OCI-LY7 (cell line): ENCODE results near the gene RNASEH1. TPM values are rescaled to one million over a fixed set of nuclear protein-coding genes. Genes with fewer than 3 reads are reported as not detected.

ENCODE experiments used
- BruUV-seq: library from RNA; stranded (reverse); fragments of 400-500 nt; replicated peaks from 2 replicates; lab custom pipeline; 2021; lab: Mats Ljungman, UMichigan
- CTCF ChIA-PET: fragments of 300-600 bp; sonication (Branson Sonifier 250); formaldehyde crosslinking; loops from one replicate; lab custom pipeline; 2022; ENCODE audit warnings: antibody characterized with exemption; ENCODE audit not compliant: unreplicated experiment; lab: Charles Lee
- POLR2A ChIA-PET: fragments of 300-600 bp; sonication (Branson Sonifier 250); formaldehyde crosslinking; loops from one replicate; lab custom pipeline; 2022; ENCODE audit warnings: antibody characterized with exemption; lab: Charles Lee
- DNase-seq: peaks from one replicate; pipeline ENCODE4 v3.0.0-alpha.2; 2015; ENCODE audit warnings: low spot score
- H2AFZ ChIP-seq: fragments of 200-600 bp; sonication (generic), shearing (Covaris generic); 2 replicates; pipeline ENCODE4 v1.6.1; 2014; ENCODE audit warnings: mild to moderate bottlenecking, antibody characterized with exemption, low read length, moderate library complexity
- H3K27ac ChIP-seq: fragments of 200-600 bp; sonication (generic); 2 replicates; pipeline ENCODE4 v1.5.1; 2014; ENCODE audit warnings: mixed run types, low read depth, mild to moderate bottlenecking, moderate library complexity, low read length, inconsistent platforms; ENCODE audit not compliant: poor library complexity, severe bottlenecking
- H3K36me3 ChIP-seq: fragments of 200-600 bp; sonication (generic); 2 replicates; pipeline ENCODE4 v1.6.1; 2014; ENCODE audit warnings: mild to moderate bottlenecking, antibody characterized with exemption, low read length, moderate library complexity, mixed read lengths; ENCODE audit not compliant: insufficient read depth
- H3K4me1 ChIP-seq: fragments of 200-600 bp; sonication (generic); 2 replicates; pipeline ENCODE4 v1.5.1; 2014; ENCODE audit warnings: mild to moderate bottlenecking, low read length; ENCODE audit not compliant: insufficient read depth, poor library complexity, severe bottlenecking
- H3K4me2 ChIP-seq: fragments of 200-600 bp; sonication (generic); 2 replicates; pipeline ENCODE4 v1.6.1; 2014; ENCODE audit warnings: mild to moderate bottlenecking, low read length
- H3K4me3 ChIP-seq: fragments of 200-600 bp; sonication (generic); 2 replicates; pipeline ENCODE4 v1.5.1; 2014; ENCODE audit warnings: mild to moderate bottlenecking, low read depth, low read length; ENCODE audit not compliant: poor library complexity, severe bottlenecking
- H3K79me2 ChIP-seq: fragments of 200-600 bp; sonication (generic); 2 replicates; pipeline ENCODE4 v1.6.1; 2016; ENCODE audit warnings: low read depth, mild to moderate bottlenecking, low read length, moderate library complexity, mixed read lengths; ENCODE audit not compliant: insufficient read depth
- H3K9me2 ChIP-seq: fragments of 200-600 bp; sonication (generic); 2 replicates; pipeline ENCODE4 v1.6.1; 2016; ENCODE audit warnings: mild to moderate bottlenecking, low read length, mixed read lengths; ENCODE audit not compliant: insufficient read depth
- H3K9me3 ChIP-seq: fragments of 200-600 bp; sonication (generic); 2 replicates; pipeline ENCODE4 v1.6.1; 2014; ENCODE audit warnings: mild to moderate bottlenecking, mixed run types, low read length, mixed read lengths
- H4K20me1 ChIP-seq: fragments of 200-600 bp; sonication (generic); 2 replicates; pipeline ENCODE4 v1.6.1; 2014; ENCODE audit warnings: mild to moderate bottlenecking, antibody characterized with exemption, low read length, moderate library complexity, mixed read lengths; ENCODE audit not compliant: insufficient read depth
- CTCF ChIP-seq: fragments of 200-600 bp; sonication (generic); conservative IDR thresholded peaks from 2 replicates; pipeline ENCODE4 v1.5.1; 2014; ENCODE audit warnings: mild to moderate bottlenecking, antibody characterized with exemption, low read length, moderate library complexity, mixed read lengths
- EZH2phosphoT487 ChIP-seq: fragments of 200-600 bp; sonication (generic); IDR thresholded peaks from 2 replicates; pipeline ENCODE4 v1.6.1; 2018; ENCODE audit warnings: low read depth, borderline replicate concordance, mild to moderate bottlenecking, mixed run types, antibody characterized with exemption, low read length, moderate library complexity, mixed read lengths
- intact Hi-C: fragments of 100-400 bp; cut with micrococcal nuclease; formaldehyde crosslinking; loops from one replicate; pipeline ENCODE4 v1.10.0; 2022; ENCODE audit not compliant: unreplicated experiment
- total RNA-seq, 2 experiments: library from RNA; depleted of rRNA in 1 of 2; stranded (reverse); fragments of >200 nt in 1 of 2; shearing (Covaris generic) in 1 of 2; gene quantifications; 2 replicates each; pipeline ENCODE4 v1.2.3, GENCODE V29; 2014 to 2022

The RNASEH1 gene
- total RNA-seq, 2 experiments from 2014 or later = 35.7 to 48.2 TPM

- no peaks in the 10 kb centered on the region for H4K20me1 ChIP-seq
- no peak overlapping the region for H3K27ac ChIP-seq
- H3K4me3 ChIP-seq = no peak overlapping the region
- no peaks in the 10 kb centered on the region for H3K79me2 ChIP-seq
- no TSS peak for BruUV-seq
- DNase-seq = no peak
- peaks cover 14% of the 10 kb centered on the region; the same call in 1 of the 2 replicates for H3K36me3 ChIP-seq
- no peaks in the 10 kb centered on the region for H3K9me3 ChIP-seq
- H3K4me1 ChIP-seq = no peaks in the 10 kb centered on the region
- intact Hi-C loops = no loop called here
- no peaks in the 10 kb centered on the region for H3K9me2 ChIP-seq
- TF ChIP-seq EZH2phosphoT487 = no peak
- no peak for TF ChIP-seq CTCF
- POLR2A ChIA-PET = no interaction called here
- CTCF ChIA-PET = no interaction called here
- no peak overlapping the region for H3K4me2 ChIP-seq
- H2AFZ ChIP-seq = no peak overlapping the region
These were observed 30.0 kb downstream of the RNASEH1 start for GRCh38 chr2:3527886-3528785.

GRCh38 chr2:3526871-3527270 is 31.3 kb downstream of the RNASEH1 start:
- no peak for DNase-seq
- H3K27ac ChIP-seq = no peak overlapping the region
- TF ChIP-seq EZH2phosphoT487 (no peak), CTCF (no peak)
- CTCF ChIA-PET = no interaction called here
- H3K4me3 ChIP-seq = no peak overlapping the region
- intact Hi-C loops = no loop called here
- BruUV-seq = no TSS peak
- H3K9me2 ChIP-seq = no peaks in the 10 kb centered on the region
- H3K79me2 ChIP-seq = no peaks in the 10 kb centered on the region
- H2AFZ ChIP-seq = no peak overlapping the region
- no peaks in the 10 kb centered on the region for H4K20me1 ChIP-seq
- H3K36me3 ChIP-seq = peaks cover 3% of the 10 kb centered on the region; the same call in 1 of the 2 replicates
- no peak overlapping the region for H3K4me2 ChIP-seq
- no peaks in the 10 kb centered on the region for H3K9me3 ChIP-seq
- no peaks in the 10 kb centered on the region for H3K4me1 ChIP-seq
- POLR2A ChIA-PET = no interaction called here

GRCh38 chr2:3523551-3524041 is 34.5 kb downstream of the RNASEH1 start:
- H4K20me1 ChIP-seq = no peaks in the 10 kb centered on the region
- ChIA-PET POLR2A (interaction anchor here (0.6 to 1.0 kb wide), 2 partner anchors 11 to 1421 kb away, joined by 3 to 6 read pairs; no protein-coding TSS in a partner anchor), CTCF (no interaction called here)
- no peak overlapping the region for H3K4me2 ChIP-seq
- H3K4me3 ChIP-seq = no peak overlapping the region
- no peaks in the 10 kb centered on the region for H3K36me3 ChIP-seq
- no peak for TF ChIP-seq CTCF
- TF ChIP-seq EZH2phosphoT487 = no peak
- H3K9me3 ChIP-seq = no peaks in the 10 kb centered on the region
- BruUV-seq = no TSS peak
- no peak overlapping the region for H2AFZ ChIP-seq
- DNase-seq = no peak
- no peaks in the 10 kb centered on the region for H3K79me2 ChIP-seq
- H3K4me1 ChIP-seq = peaks cover 15% of the 10 kb centered on the region
- H3K27ac ChIP-seq = no peak overlapping the region
- no peaks in the 10 kb centered on the region for H3K9me2 ChIP-seq
- intact Hi-C loops = no loop called here
